ENCODE measurements around the gene LPAR5.

DNA sequence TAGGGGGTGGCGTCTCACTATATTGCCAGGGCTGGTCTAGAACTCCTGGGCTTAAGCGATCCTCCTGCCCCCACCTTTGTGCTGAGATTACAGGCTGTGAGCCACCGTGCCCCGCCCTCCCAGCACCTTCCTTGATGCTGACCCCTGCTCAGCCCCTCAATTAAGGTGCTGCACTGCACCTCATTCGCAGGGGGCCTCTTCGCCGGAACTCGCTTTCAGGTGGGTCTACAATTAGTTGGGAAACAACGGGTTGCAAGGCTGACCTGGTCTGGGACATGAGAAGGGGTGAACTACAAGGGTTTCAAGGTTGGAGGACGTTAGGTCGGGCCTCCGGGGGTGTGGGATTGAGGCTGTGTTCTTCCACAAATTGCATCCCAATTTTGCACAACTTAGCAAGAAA is 66.4 kb downstream of the LPAR5 start:
- TF ChIP-seq, protein P1, sequence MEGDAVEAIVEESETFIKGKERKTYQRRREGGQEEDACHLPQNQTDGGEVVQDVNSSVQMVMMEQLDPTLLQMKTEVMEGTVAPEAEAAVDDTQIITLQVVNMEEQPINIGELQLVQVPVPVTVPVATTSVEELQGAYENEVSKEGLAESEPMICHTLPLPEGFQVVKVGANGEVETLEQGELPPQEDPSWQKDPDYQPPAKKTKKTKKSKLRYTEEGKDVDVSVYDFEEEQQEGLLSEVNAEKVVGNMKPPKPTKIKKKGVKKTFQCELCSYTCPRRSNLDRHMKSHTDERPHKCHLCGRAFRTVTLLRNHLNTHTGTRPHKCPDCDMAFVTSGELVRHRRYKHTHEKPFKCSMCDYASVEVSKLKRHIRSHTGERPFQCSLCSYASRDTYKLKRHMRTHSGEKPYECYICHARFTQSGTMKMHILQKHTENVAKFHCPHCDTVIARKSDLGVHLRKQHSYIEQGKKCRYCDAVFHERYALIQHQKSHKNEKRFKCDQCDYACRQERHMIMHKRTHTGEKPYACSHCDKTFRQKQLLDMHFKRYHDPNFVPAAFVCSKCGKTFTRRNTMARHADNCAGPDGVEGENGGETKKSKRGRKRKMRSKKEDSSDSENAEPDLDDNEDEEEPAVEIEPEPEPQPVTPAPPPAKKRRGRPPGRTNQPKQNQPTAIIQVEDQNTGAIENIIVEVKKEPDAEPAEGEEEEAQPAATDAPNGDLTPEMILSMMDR (conservative IDR thresholded peaks at IDR 0.05; ENCODE audit: low read length): no peak
- TF ChIP-seq EZH2phosphoT487 (IDR thresholded peaks at IDR 0.05; ENCODE audit: borderline replicate concordance, low read depth, low read length): no peak
